ENCODE data around the gene CST5.
"Not testable (repeated sequence)": the region's sequence is repeated elsewhere in the genome, so short reads cannot be mapped to it uniquely, and the experiment has no call there.

CST5 gene

GRCh38 chr20:23832775-23833513 is 46.6 kb downstream of the CST5 start:
- no peak for DNase-seq

GRCh38 chr20:23831961-23832360 is 47.6 kb downstream of the CST5 start:
- not testable (repeated sequence) for DNase-seq

- no peak for DNase-seq
These were observed 53.0 kb downstream of the CST5 start, which contains the start of gene CST2 for GRCh38 chr20:23826541-23827021. Gene CST2, minus strand, starts transcription at chr20:23826729. Its CDS starts 69 bp downstream, at chr20:23826660.

Measured in activated CD8-positive, alpha-beta memory T cell treated with anti-CD3 and anti-CD28 coated beads, Interleukin-2, amount 50 U/mL, for 4 hours (primary cell).